ENCODE data around the gene ZNF768.
"Not testable (repeated sequence)": the region's sequence is repeated elsewhere in the genome, so short reads cannot be mapped to it uniquely, and the experiment has no call there.

The ZNF768 gene

GRCh38 chr16:30556125-30556473 lies 29.7 kb upstream of the ZNF768 start:
- no peak for DNase-seq (ENCODE audit: low read depth in 2 of 3, low spot score in 1 of 3)

- DNase-seq (ENCODE audit: low read depth in 2 of 3, low spot score in 1 of 3), result no peak
Measured at GRCh38 chr16:30555315-30556124, 29.2 kb upstream of the ZNF768 start.

GRCh38 chr16:30554557-30555314 lies 28.4 kb upstream of the ZNF768 start:
- no peak for DNase-seq (ENCODE audit: low read depth in 2 of 3, low spot score in 1 of 3)

GRCh38 chr16:30553393-30553899 lies 27.1 kb upstream of the ZNF768 start:
- DNase-seq (ENCODE audit: low read depth in 2 of 3, low spot score in 1 of 3), result no peak

GRCh38 chr16:30552956-30553355 lies 26.6 kb upstream of the ZNF768 start:
- DNase-seq (ENCODE audit: low read depth in 2 of 3, low spot score in 1 of 3), result no peak

GRCh38 chr16:30551781-30552180 lies 25.4 kb upstream of the ZNF768 start:
- peak in 2 of 3 donors; percentile 47 to 60 for DNase-seq (ENCODE audit: low read depth in 2 of 3, low spot score in 1 of 3)

GRCh38 chr16:30548416-30549253 lies 22.3 kb upstream of the ZNF768 start:
- no peak for DNase-seq (ENCODE audit: low read depth in 2 of 3, low spot score in 1 of 3)

- DNase-seq (ENCODE audit: low read depth in 2 of 3, low spot score in 1 of 3), result no peak
Measured at GRCh38 chr16:30546115-30546514, 19.7 kb upstream of the ZNF768 start.

- no peak for DNase-seq (ENCODE audit: low read depth in 2 of 3, low spot score in 1 of 3)
Measured at GRCh38 chr16:30543067-30543466, 16.7 kb upstream of the ZNF768 start.

GRCh38 chr16:30541502-30542329 lies 15.3 kb upstream of the ZNF768 start:
- no peak for DNase-seq (ENCODE audit: low read depth in 2 of 3, low spot score in 1 of 3)

GRCh38 chr16:30540916-30541464 lies 14.6 kb upstream of the ZNF768 start:
- not testable (repeated sequence) for DNase-seq (ENCODE audit: low read depth in 2 of 3, low spot score in 1 of 3)

- DNase-seq (ENCODE audit: low read depth in 2 of 3, low spot score in 1 of 3), result not testable (repeated sequence)
Measured at GRCh38 chr16:30539986-30540526, 13.7 kb upstream of the ZNF768 start.

GRCh38 chr16:30539000-30539964 lies 12.9 kb upstream of the ZNF768 start:
- no peak for DNase-seq (ENCODE audit: low read depth in 2 of 3, low spot score in 1 of 3)

GRCh38 chr16:30536391-30537024 lies 10.1 kb upstream of the ZNF768 start:
- not testable (repeated sequence) for DNase-seq (ENCODE audit: low read depth in 2 of 3, low spot score in 1 of 3)

- DNase-seq (ENCODE audit: low read depth in 2 of 3, low spot score in 1 of 3), result peak; percentile 55 to 65 (median 57)
Measured at GRCh38 chr16:30535777-30536190, 9.4 kb upstream of the ZNF768 start.

- DNase-seq (ENCODE audit: low read depth in 2 of 3, low spot score in 1 of 3), result peak in 1 of 3 donors; percentile 44
Measured at GRCh38 chr16:30535106-30535776, 8.9 kb upstream of the ZNF768 start.

GRCh38 chr16:30534368-30535105 lies 8.2 kb upstream of the ZNF768 start, which contains the start of gene ZNF747:
ZNF747 (minus strand) TSS chr16:30534858; CDS start chr16:30534679, 179 bp downstream.
- DNase-seq (ENCODE audit: low read depth in 2 of 3, low spot score in 1 of 3), result peak; percentile 85 to 87 (median 87)
